HCT116 (cell line): Measurements from ENCODE around the gene ACTL6B.

Source experiments
- EZH2 ChIP-seq: fragments of 200-600 bp; sonication (generic); IDR thresholded peaks from 2 replicates; pipeline ENCODE4 v1.6.1; 2017; ENCODE audit warnings: antibody characterized with exemption, mixed run types
- POLR2A ChIP-seq: IDR thresholded peaks from 2 replicates; pipeline ENCODE4 v1.7.0; 2011; ENCODE audit warnings: borderline replicate concordance; ENCODE audit not compliant: insufficient read depth, insufficient read length; ENCODE audit errors: extremely low read depth
- RAD21 ChIP-seq: IDR thresholded peaks from 2 replicates; pipeline ENCODE4 v1.6.1; 2012; ENCODE audit warnings: low read depth, mild to moderate bottlenecking
- TF ChIP-seq, protein P1 (sequence below), 3 experiments: fragments of 200-600 bp in 1 of 3; sonication (generic) in 1 of 3; IDR thresholded peaks in 2 of 3; conservative IDR thresholded peaks in 1 of 3; 2 replicates each; pipeline ENCODE4 v1.5.1; 2012 to 2017; ENCODE audit warnings: low read depth in 2 of 3, low read length in 2 of 3, antibody characterized with exemption in 1 of 3, borderline replicate concordance in 1 of 3, control low read depth in 1 of 3, mild to moderate bottlenecking in 1 of 3, mixed read lengths in 1 of 3, mixed run types in 1 of 3, moderate library complexity in 1 of 3; ENCODE audit not compliant: insufficient read depth in 1 of 3
- TF ChIP-seq, protein P2 (sequence below): IDR thresholded peaks from 2 replicates; pipeline ENCODE4 v1.6.1; 2012

DNA sequence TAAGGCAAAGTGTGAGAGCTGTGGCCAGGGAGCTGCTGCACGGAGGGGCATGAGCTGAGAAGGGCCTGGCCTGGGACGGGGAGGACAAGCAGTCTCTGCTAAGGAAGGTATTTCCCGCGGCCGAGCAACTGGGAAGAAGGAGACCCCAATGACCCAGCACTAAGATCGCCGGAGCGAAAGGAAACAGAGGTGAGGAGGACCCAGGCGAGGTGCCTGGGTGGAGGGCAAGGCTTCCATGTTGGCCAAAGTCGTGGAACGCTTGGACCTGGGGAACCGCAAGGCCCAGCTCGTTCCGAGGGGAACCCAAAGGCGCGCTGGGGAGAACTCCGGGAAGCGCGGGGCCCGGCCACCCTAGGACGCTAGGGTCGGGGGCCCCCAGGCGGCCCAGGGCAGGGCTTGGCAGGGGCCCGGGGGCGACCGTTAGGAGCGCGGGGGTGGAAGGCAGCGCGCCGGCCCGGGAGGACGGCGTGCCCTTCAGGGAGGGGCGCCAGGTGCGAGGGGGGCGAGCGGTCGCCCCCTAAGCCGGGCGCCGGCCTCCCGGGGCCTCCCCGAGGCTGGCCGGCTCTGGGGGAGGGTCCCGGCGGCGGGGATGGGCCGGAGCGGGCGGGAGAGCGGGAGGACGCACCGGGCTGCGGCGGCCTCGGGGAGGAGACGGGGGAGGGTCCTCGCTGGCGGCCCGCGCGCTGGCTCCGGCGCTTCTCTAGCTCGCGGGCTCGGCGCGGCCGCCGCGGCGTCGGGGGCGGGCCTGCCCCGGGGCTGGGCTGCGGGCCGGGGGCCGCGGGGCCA lies 37.3 kb upstream of the ACTL6B start:
- TF ChIP-seq EZH2 = no peak
- TF ChIP-seq, protein P1, sequence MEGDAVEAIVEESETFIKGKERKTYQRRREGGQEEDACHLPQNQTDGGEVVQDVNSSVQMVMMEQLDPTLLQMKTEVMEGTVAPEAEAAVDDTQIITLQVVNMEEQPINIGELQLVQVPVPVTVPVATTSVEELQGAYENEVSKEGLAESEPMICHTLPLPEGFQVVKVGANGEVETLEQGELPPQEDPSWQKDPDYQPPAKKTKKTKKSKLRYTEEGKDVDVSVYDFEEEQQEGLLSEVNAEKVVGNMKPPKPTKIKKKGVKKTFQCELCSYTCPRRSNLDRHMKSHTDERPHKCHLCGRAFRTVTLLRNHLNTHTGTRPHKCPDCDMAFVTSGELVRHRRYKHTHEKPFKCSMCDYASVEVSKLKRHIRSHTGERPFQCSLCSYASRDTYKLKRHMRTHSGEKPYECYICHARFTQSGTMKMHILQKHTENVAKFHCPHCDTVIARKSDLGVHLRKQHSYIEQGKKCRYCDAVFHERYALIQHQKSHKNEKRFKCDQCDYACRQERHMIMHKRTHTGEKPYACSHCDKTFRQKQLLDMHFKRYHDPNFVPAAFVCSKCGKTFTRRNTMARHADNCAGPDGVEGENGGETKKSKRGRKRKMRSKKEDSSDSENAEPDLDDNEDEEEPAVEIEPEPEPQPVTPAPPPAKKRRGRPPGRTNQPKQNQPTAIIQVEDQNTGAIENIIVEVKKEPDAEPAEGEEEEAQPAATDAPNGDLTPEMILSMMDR (IDR thresholded peaks at IDR 0.05 in 2 of 3, conservative IDR thresholded peaks at IDR 0.05 in 1 of 3; ENCODE audit: borderline replicate concordance in 1 of 3, insufficient read depth in 1 of 3, low read depth in 2 of 3, low read length in 2 of 3) = no peak
- TF ChIP-seq, protein P2, sequence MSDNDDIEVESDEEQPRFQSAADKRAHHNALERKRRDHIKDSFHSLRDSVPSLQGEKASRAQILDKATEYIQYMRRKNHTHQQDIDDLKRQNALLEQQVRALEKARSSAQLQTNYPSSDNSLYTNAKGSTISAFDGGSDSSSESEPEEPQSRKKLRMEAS = no peak
- TF ChIP-seq POLR2A = no peak
- no peak for TF ChIP-seq RAD21
